Measurements from ENCODE around the gene CERK.

CERK gene

GRCh38 chr22:46770726-46771125 is 32.7 kb upstream of the CERK start:
- TF ChIP-seq CTCF (IDR thresholded peaks at IDR 0.05), result no peak
- Histone ChIP-seq H3K4me3 (peak overlapping the region; percentile 12), H3K27ac (peak overlapping the region; percentile 6 to 83)
- no peak for DNase-seq (ENCODE audit: low spot score)

GRCh38 chr22:46770151-46770641 is 32.1 kb upstream of the CERK start:
- Histone ChIP-seq H3K27ac (peak overlapping the region; percentile 6 to 83), H3K4me3 (peak overlapping the region; percentile 12)
- DNase-seq (ENCODE audit: low spot score), result no peak
- TF ChIP-seq CTCF (IDR thresholded peaks at IDR 0.05), result no peak

- no peak for DNase-seq (ENCODE audit: low spot score)
- TF ChIP-seq CTCF (IDR thresholded peaks at IDR 0.05), result no peak
- no peak overlapping the region for H3K4me3 ChIP-seq
- peak overlapping the region; percentile 37 to 83 for H3K27ac ChIP-seq
Observed at GRCh38 chr22:46769706-46770105, 31.7 kb upstream of the CERK start.

- TF ChIP-seq CTCF (IDR thresholded peaks at IDR 0.05), result no peak
- Histone ChIP-seq H3K4me3 (no peak overlapping the region), H3K27ac (peak overlapping the region; percentile 37 to 83)
- DNase-seq (ENCODE audit: low spot score), result no peak
Observed at GRCh38 chr22:46769191-46769675, 31.2 kb upstream of the CERK start.

GRCh38 chr22:46767249-46767985 is 29.4 kb upstream of the CERK start:
- no peak overlapping the region for H3K4me3 ChIP-seq
- H3K27ac ChIP-seq, result peak overlapping the region; percentile 37 to 83
- DNase-seq (ENCODE audit: low spot score), result no peak
- TF ChIP-seq CTCF (IDR thresholded peaks at IDR 0.05), result no peak

GRCh38 chr22:46766611-46767010 is 28.6 kb upstream of the CERK start:
- TF ChIP-seq CTCF (IDR thresholded peaks at IDR 0.05), result no peak
- DNase-seq (ENCODE audit: low spot score), result no peak
- no peak overlapping the region for H3K27ac ChIP-seq
- H3K4me3 ChIP-seq, result no peak overlapping the region
